Measurements from ENCODE around the gene GHR.

GHR gene

DNA sequence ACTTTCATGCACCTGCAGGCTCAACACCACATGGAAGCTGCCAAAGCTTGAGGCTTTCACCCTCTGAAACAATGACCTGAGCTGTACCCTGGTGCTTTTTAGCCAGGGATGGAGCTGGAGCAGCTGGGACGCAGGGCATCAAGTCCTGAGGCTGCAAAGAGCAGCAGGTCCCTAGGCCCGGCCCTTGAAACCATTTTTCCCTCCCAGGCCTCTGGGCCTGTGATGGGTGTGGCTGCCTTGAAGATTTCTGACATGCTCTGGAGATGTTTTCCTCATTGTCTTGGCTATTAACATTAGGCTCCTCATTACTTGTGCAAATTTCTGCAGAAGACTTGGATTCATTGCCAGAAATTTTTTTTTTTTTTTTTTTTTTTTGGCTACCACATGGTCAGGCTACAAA lies 30.3 kb upstream of the GHR start:
- no peak for DNase-seq (ENCODE audit: low read depth)
- no peak for TF ChIP-seq CTCF (IDR thresholded peaks at IDR 0.05; ENCODE audit: low read depth, low read length, missing control alignments)
- H3K4me3 ChIP-seq (ENCODE audit: low read depth, low read length), result no peak overlapping the region

GRCh38 chr5:42396111-42396510 lies 27.1 kb upstream of the GHR start:
- no peak overlapping the region for H3K4me3 ChIP-seq (ENCODE audit: low read depth, low read length)
- no peak for TF ChIP-seq CTCF (IDR thresholded peaks at IDR 0.05; ENCODE audit: low read depth, low read length, missing control alignments)
- DNase-seq (ENCODE audit: low read depth), result no peak

GRCh38 chr5:42397267-42397666 lies 26.0 kb upstream of the GHR start:
- no peak for DNase-seq (ENCODE audit: low read depth)
- no peak for TF ChIP-seq CTCF (IDR thresholded peaks at IDR 0.05; ENCODE audit: low read depth, low read length, missing control alignments)

DNA sequence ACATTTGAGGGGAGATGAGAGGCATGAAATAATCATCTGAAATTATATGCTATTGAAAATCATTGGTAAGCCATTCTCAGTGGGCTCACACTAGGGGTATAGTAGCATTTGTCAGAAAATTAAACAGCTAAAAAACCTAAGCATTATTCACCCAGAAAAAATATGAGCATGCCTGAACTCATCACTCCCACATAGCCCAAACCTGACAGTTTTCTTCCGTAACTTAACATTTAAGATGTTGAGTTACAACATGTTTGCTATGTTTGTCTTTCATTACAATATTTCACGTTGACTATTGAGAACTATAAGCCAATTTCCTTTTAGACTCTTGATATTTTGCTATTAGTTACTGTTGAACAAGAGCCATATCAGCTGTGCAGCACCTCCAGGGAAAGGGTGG lies 23.5 kb upstream of the GHR start:
- H3K4me3 ChIP-seq (ENCODE audit: low read depth, low read length), result no peak overlapping the region
- no peak for DNase-seq (ENCODE audit: low read depth)
- no peak for TF ChIP-seq CTCF (IDR thresholded peaks at IDR 0.05; ENCODE audit: low read depth, low read length, missing control alignments)

More at GRCh38 chr5:42397267-42397666, 26.0 kb upstream of the GHR start:
- no peak overlapping the region for H3K4me3 ChIP-seq (ENCODE audit: low read depth, low read length)

GRCh38 chr5:42400474-42400873 lies 22.8 kb upstream of the GHR start:
- no peak for TF ChIP-seq CTCF (IDR thresholded peaks at IDR 0.05; ENCODE audit: low read depth, low read length, missing control alignments)
- DNase-seq (ENCODE audit: low read depth), result no peak
- no peak overlapping the region for H3K4me3 ChIP-seq (ENCODE audit: low read depth, low read length)

GRCh38 chr5:42403236-42403635 lies 20.0 kb upstream of the GHR start:
- no peak for TF ChIP-seq CTCF (IDR thresholded peaks at IDR 0.05; ENCODE audit: low read depth, low read length, missing control alignments)
- no peak overlapping the region for H3K4me3 ChIP-seq (ENCODE audit: low read depth, low read length)
- DNase-seq (ENCODE audit: low read depth), result no peak

GRCh38 chr5:42404366-42404765 lies 18.9 kb upstream of the GHR start:
- no peak overlapping the region for H3K4me3 ChIP-seq (ENCODE audit: low read depth, low read length)
- DNase-seq (ENCODE audit: low read depth), result no peak
- no peak for TF ChIP-seq CTCF (IDR thresholded peaks at IDR 0.05; ENCODE audit: low read depth, low read length, missing control alignments)
